Measurements from ENCODE around the gene MAVS.

- TF ChIP-seq POLR2A (IDR thresholded peaks at IDR 0.05; ENCODE audit: low read depth, low read length) (no peak), CTCF (IDR thresholded peaks at IDR 0.05; ENCODE audit: extremely low read depth in 1 of 2, insufficient read depth in 1 of 2, low read depth in 1 of 2, low read length in 2 of 2) (no peak), JUN (IDR thresholded peaks at IDR 0.05; ENCODE audit: borderline replicate concordance, insufficient read depth, insufficient read length, low read depth) (no peak), POLR2AphosphoS5 (IDR thresholded peaks at IDR 0.05; ENCODE audit: insufficient read depth, low read depth, low read length) (no peak), FOS (IDR thresholded peaks at IDR 0.05; ENCODE audit: borderline replicate concordance, insufficient read depth, low read length) (no peak), EZH2 (IDR thresholded peaks at IDR 0.05; ENCODE audit: borderline replicate concordance, low read depth, low read length, severe bottlenecking) (no peak), GATA2 (IDR thresholded peaks at IDR 0.05; ENCODE audit: insufficient read depth, insufficient read length, low read depth, low read length) (no peak), MAX (IDR thresholded peaks at IDR 0.05; ENCODE audit: insufficient read depth, insufficient read length) (no peak), MYC (IDR thresholded peaks at IDR 0.05; ENCODE audit: low read depth, low read length) (no peak)
These were observed 21.1 kb upstream of the MAVS start for GRCh38 chr20:3825526-3825925.
